HG03103 (cell line): Measurements from ENCODE around the gene C1orf198.

Experiments
- ATAC-seq: cut with Tn5 transposase; IDR thresholded peaks from one replicate; pipeline ENCODE4 v1.9.1; 2021; ENCODE audit warnings: low read depth; ENCODE audit not compliant: unreplicated experiment

Gene C1orf198

DNA sequence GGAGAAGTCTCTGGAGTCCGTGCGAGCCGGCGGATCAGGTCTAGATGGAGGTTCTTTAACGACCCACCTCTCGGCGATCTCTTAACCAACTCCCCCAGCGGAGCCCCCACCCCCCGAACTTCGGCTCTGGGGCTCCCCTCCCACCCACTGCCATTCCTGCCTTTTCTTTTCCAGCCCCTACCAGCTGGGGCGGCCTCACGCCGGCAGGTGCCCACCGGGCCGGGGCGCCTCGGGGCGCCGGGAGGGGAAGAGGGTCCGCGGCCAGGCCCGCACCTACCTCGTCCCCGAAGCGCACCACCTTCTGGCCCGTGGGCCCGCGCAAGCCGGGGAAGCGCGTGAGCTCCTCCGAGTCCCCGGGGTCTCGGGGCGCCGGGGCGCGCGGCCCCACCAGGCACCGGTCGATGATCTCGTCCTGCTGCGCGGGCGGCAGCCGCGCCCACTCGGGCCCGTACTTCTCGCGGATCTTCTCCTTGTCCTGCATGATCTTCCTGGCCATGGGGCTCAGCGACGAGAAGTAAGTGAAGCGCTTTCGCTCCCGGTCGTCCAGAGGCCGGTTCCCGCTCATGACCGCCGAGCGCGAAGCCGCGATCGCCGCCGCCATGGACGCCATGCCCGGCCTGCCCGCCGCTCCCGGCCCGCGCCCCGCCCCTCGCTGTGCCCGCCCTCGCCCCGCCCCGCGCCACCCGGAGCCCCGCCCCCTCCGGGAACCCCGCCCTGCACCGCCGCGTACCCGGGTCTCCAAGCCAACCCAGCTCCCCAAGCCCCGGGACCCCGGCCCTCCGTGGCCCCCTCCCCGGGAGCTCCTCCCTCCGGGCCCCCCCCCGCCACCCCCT, at the start of gene C1orf198:
TSS of gene C1orf198 (minus strand) at position 619 of the 833 bp plus-strand sequence. CDS start at position 610, 9 bp downstream.
- ATAC-seq: peak; percentile 83

DNA sequence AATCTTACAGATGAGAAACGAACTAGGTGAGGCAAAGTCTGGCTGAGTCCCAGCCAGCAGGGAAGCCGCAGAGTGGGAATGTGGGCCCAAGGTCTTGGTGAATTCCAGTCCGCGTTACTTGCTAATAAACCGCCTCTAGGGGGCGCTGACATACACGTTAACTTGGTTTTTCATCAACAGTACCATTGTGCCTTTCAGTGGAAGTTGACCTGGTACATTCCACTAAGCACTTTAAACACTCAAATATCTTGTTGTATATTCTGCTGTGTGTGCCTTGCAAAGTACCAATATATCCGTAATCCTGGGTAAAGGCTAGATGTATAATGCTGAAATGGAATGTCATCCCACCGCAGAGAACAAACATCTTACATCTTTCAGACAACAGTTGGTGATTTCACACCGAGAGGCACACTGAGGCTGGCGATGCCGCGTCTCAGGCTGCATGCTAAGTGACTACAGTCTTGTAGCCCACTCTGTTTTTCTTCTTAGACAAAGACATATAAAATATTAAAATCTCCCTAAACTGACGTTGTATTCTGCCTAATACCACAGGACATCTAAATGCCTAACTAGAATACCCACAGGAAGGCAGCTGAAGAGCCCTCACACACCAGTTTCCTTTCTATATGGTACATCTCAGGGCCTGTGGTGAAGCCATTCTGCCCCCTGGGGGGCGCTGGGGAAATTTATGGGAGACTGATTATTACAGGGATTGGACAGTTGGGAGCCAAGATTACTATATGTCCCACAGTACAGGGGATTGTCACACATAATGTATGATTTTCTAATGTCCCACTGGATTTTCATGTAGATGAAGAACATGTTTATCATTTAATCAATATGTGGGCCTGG, 49.2 kb upstream of the C1orf198 start:
- no peak for ATAC-seq

- no peak for ATAC-seq
These were observed 48.4 kb upstream of the C1orf198 start for GRCh38 chr1:230916587-230917283.

DNA sequence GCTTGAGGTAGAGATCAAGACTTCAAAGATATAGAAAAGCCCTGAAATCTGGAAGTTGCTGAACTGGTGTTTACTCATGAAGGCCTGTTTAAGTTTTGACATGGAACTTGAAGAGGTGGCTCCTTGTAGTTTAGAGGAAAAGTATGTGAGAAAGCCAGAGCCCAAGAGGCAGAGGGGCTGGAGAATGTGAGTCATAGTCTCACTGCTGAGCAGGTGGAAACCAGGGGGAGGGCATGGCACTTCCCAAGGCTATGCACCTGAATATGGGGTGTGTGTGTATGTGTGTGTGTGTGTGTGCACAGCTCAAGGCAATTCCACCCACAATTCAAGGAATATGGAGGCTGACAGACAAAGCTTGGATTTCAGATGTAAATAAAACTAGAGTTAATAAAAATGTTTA, 46.8 kb upstream of the C1orf198 start:
- no peak for ATAC-seq

DNA sequence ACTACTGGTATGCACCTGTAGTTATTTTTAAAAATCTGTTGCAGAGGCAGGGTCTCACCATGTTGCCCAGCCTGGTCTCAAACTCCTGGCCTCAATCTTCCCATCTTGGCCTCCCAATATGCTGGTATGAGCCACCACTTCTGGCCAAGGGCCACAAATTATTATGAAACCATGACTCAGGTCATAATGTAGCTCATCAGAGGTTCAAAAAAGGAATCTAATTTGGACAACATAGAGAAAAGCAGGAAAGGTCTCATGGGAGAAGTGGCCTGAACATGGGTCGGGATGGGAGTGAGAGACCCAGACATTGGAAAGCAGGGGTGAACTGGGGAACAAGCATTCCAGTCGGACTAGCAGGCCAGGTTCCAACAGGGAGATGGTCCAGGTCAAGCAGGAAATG, 45.2 kb upstream of the C1orf198 start:
- ATAC-seq: no peak

DNA sequence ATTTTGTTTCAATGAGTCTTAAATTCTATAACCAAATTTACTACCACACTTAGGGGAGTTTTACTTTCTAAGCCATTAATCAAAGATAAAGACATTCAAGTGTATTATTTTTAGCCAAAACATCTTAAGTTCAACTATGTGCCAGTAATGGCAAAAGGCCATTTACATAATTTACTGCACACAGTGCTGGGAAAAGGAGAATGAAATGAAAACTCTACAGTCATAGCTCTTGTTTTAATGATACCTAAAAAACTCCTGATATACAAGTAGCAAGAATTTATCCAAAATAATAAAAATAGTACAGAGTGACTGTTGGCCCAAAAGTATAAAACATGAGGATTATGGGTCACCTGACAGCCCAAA, 42.4 kb upstream of the C1orf198 start:
- no peak for ATAC-seq

- no peak for ATAC-seq
These were observed 41.8 kb upstream of the C1orf198 start for GRCh38 chr1:230909974-230910754.

DNA sequence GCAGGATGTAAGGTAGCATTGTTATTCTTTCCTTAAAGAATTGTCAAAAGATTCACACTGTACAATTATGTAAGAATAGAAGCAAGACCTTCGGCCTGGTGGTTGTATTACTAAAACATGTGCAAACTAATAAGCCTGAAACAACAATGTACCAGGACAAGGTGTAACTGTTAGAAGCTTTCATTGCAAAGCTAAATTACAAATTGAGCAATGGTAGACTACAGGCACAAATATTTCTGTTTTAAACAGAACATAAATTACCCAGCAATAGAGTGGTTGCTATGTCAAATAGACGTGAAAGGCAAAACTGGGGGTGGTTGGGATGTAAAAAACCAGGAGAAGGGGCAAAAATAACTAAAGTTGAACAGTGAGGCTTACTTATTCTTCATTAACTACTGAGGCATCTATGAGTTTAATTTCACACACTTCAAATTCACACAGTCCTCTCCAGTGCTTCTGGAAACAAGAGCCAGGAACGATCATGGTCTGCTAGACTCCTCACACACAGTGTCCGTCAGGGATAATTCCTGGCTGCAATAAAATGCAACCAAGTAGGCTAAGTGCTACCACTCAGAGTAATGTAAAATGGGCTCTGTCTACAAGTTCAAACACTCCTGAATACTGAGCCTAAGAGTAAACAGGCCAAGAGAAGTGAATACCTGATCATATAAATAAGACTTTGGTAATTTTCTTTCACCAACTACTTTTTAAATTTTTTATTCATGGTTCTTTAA, 39.3 kb upstream of the C1orf198 start:
- ATAC-seq: no peak

GRCh38 chr1:230906226-230906625, 37.9 kb upstream of the C1orf198 start:
- ATAC-seq: no peak

DNA sequence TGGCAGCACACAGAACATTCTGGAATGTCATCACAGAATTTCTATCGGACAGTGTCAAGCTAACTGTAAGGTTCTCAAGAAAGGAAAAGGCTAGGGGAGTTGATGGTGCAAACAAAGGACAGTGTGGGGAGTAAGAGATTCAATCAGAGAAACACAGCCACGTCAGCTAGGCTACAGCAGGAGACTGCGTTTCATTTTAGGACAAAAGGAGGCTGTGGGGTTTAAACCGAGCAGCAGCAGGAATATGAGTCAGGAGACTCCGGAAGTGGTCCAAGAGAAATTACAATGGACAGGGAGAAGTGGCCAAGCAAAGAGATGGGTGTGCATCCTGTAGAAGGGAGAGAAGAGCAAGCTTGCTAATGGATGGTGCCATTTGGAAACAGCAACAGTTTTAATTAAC, 37.4 kb upstream of the C1orf198 start:
- ATAC-seq: no peak

GRCh38 chr1:230902349-230902923, 34.1 kb upstream of the C1orf198 start:
- ATAC-seq: no peak

DNA sequence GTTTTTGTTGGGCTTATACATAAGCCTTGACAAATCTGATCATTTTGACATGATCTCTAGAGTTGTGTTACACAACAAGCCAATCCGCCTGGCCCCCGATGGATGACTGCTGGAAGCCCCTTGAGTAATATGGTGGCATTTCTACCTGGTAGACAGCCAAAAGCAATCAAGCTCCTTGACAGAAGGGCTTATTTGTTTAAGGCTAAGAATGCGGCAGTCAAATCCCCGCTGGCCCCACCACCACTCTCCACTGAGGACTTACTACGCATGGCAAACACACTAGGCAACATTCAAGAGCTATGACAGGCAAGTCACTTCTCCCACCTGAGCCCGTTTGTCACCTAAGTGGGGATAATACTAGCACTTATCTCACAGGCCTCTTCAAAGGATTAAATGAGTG, 33.4 kb upstream of the C1orf198 start:
- ATAC-seq: no peak

- ATAC-seq: no peak
These were observed 32.7 kb upstream of the C1orf198 start for GRCh38 chr1:230900984-230901383.

- no peak for ATAC-seq
These were observed 31.5 kb upstream of the C1orf198 start for GRCh38 chr1:230899841-230900251.

DNA sequence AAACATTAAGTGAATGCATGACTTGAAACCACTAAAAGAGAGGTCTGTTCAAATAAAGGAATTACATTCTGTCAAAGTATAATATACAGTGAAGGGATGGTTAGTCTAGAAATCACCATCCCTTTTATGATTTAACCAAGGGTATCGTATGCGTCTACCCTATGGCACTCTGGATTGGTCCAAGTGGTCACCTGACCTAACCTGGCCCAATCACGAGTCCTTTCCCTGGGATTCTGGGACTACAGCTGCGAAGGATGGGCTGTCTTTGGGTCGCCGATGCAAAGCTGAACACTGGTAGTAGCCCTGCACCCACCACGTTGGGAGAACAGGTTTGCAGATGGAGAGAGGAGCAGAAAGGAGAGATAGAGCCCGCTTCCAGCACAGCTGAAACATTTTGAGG, 30.4 kb upstream of the C1orf198 start:
- no peak for ATAC-seq

DNA sequence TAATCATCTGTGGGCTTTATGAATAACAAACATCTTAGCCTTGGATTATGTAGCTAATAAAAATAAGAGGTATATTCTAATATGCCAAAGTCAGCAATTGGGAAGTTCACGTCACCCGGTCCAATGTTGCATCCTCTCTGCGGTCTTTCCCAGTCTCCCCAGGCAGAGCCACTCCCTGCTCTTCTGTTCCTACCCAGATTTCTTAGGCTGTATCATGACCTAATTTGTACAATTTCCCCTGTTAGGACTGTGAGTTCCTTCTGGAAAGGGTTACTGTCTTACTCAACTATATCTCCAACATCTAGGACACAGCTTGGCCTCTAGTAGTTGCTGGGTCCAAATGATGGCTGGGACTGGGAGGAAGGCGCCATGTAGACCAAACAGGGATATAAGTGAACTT, 29.8 kb upstream of the C1orf198 start:
- ATAC-seq: no peak

DNA sequence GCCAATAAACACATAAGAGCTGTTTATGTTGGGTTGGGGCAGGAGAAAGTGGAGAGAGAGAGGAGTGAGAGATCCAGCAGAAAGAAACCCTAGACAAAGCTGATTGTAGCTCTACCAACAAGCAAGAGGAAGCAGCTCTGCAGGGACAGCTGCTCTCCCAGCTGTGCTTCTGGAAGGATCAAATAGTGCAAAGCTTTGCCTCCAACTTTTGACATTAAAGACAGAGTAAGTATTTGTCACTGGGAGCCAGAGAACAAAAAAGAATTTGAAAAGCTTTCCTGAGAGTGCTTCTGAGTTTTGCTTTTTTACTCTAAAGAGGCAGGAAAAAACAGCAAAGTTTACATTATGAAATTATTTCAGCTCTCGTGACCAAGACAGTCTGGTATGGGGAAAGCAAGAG, 28.5 kb upstream of the C1orf198 start:
- ATAC-seq: no peak

- no peak for ATAC-seq
These were observed 27.1 kb upstream of the C1orf198 start for GRCh38 chr1:230895452-230895851.

- ATAC-seq: no peak
These were observed 26.3 kb upstream of the C1orf198 start for GRCh38 chr1:230894664-230895063.
